ENCODE results near the gene EAF2.

The EAF2 gene

DNA sequence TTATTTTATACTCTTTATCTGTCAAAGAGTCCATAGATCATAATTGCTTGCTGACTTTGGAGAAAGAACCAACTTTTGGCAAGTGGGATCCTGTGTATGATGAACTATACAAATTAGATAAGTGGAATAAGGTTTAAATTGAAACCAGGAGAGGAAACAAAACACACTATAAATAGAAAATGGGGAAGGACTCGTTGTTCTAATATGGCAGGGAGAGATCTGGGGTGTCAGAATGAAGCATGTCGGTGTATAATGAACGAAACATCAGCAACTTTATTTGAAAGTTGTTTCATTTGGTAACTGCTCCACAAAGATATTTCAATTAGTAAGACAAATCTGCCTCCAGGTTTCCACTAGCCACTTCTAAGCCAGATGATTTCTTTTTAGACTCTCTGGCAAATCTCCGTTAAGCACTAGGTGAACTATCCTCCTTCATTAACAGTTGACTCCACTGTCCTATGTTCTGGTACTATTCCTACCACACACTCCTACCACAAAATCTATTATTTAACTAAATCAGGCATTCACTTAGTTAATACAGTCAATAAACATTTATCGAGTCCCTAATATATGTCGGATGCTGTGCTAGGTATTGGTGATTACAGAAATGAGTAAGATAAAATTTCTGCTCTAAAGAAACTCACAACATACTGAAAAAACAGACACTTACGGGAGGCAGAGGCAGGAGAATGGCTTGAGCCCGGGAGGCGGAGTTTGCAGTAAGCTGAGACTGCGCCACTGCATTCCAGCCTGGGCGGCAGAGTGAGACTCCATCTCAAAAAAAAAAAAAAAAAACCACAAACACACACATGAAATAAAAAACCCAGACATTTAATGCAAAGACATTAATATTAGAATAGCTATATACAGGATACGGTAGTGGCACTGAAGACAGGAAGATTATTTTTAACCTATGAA, 79.3 kb downstream of the EAF2 start:
- Histone ChIP-seq H3K27ac (ENCODE audit: low read length, poor library complexity, severe bottlenecking) (no peak overlapping the region), H4K91ac (ENCODE audit: low read length) (no peak overlapping the region), H3K9me3 (ENCODE audit: control insufficient read depth, low read length) (no peaks in the 10 kb centered on the region), H3K79me1 (replicated peaks; ENCODE audit: low read length, poor library complexity, severe bottlenecking) (no peaks in the 10 kb centered on the region), H3K18ac (ENCODE audit: low read depth in 1 of 2, low read length in 2 of 2) (no peak overlapping the region), H2BK5ac (ENCODE audit: low read depth, low read length, poor library complexity, severe bottlenecking) (no peak overlapping the region), H3K23ac (ENCODE audit: low read length in 2 of 2) (no peak overlapping the region), H3K4me2 (ENCODE audit: low read length, poor library complexity, severe bottlenecking) (no peak overlapping the region), H2AK5ac (ENCODE audit: low read length, severe bottlenecking) (no peak overlapping the region), H3K4me3 (ENCODE audit: insufficient read depth in 1 of 2, low read depth in 1 of 2, low read length in 2 of 2) (no peak overlapping the region), H4K8ac (ENCODE audit: low read length) (no peak overlapping the region), H3K36me3 (ENCODE audit: control insufficient read depth in 1 of 2, insufficient read depth in 2 of 2, low read depth in 1 of 2, low read length in 2 of 2) (no peaks in the 10 kb centered on the region), H3K4ac (ENCODE audit: low read depth in 1 of 2, low read length in 2 of 2) (no peak overlapping the region), H3K9ac (ENCODE audit: low read length) (no peak overlapping the region), H3K4me1 (ENCODE audit: control insufficient read depth, insufficient read depth, low read depth, low read length) (no peaks in the 10 kb centered on the region), H3K27me3 (ENCODE audit: control insufficient read depth in 1 of 2, insufficient read depth in 1 of 2, low read length in 2 of 2) (no peaks in the 10 kb centered on the region), H2BK12ac (ENCODE audit: low read length in 2 of 2) (no peak overlapping the region), H2BK120ac (ENCODE audit: low read depth, low read length) (no peak overlapping the region), H2BK15ac (ENCODE audit: low read depth, poor library complexity, severe bottlenecking) (no peak overlapping the region), H2AFZ (ENCODE audit: low read depth, low read length) (no peak overlapping the region), H3K14ac (ENCODE audit: low read length in 2 of 2) (no peak overlapping the region)
- DNase-seq: no peak
- 64% methylated on average over 8 of the region's 12 CpGs for WGBS

DNA sequence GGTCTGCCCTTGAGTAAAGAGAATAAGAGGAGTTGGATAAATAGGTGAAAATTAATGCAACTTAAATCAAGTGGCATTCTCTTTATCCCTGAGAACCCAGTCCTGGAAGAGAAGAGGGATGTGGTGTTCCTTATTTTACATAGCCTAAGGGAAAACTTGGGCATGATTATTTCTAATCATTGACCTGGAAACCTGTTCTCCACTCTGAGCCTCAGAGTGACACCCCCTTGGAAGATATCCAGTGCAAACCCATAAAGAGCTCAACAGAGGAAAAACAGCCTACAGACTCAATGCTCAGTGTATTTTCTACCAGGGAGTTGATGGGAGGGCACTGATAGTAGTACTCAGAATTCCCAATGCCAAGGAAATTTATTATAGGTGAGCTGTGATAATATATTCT, 81.2 kb downstream of the EAF2 start:
- no peak for DNase-seq
- Histone ChIP-seq H3K9me3 (ENCODE audit: control insufficient read depth, low read length) (no peaks in the 10 kb centered on the region), H3K9ac (ENCODE audit: low read length) (no peak overlapping the region), H2BK12ac (ENCODE audit: low read length in 2 of 2) (no peak overlapping the region), H2BK15ac (ENCODE audit: low read depth, poor library complexity, severe bottlenecking) (no peak overlapping the region), H3K36me3 (ENCODE audit: control insufficient read depth in 1 of 2, insufficient read depth in 2 of 2, low read depth in 1 of 2, low read length in 2 of 2) (no peaks in the 10 kb centered on the region), H3K27me3 (ENCODE audit: control insufficient read depth in 1 of 2, insufficient read depth in 1 of 2, low read length in 2 of 2) (no peaks in the 10 kb centered on the region), H3K4me3 (ENCODE audit: insufficient read depth in 1 of 2, low read depth in 1 of 2, low read length in 2 of 2) (no peak overlapping the region), H3K4me1 (ENCODE audit: control insufficient read depth, insufficient read depth, low read depth, low read length) (no peaks in the 10 kb centered on the region), H4K91ac (ENCODE audit: low read length) (no peak overlapping the region), H2BK120ac (ENCODE audit: low read depth, low read length) (no peak overlapping the region), H3K27ac (ENCODE audit: low read length, poor library complexity, severe bottlenecking) (no peak overlapping the region), H3K4ac (ENCODE audit: low read depth in 1 of 2, low read length in 2 of 2) (no peak overlapping the region), H2AFZ (ENCODE audit: low read depth, low read length) (no peak overlapping the region), H3K18ac (ENCODE audit: low read depth in 1 of 2, low read length in 2 of 2) (no peak overlapping the region), H3K14ac (ENCODE audit: low read length in 2 of 2) (no peak overlapping the region), H3K23ac (ENCODE audit: low read length in 2 of 2) (no peak overlapping the region), H2BK5ac (ENCODE audit: low read depth, low read length, poor library complexity, severe bottlenecking) (no peak overlapping the region), H4K8ac (ENCODE audit: low read length) (no peak overlapping the region), H3K79me1 (replicated peaks; ENCODE audit: low read length, poor library complexity, severe bottlenecking) (no peaks in the 10 kb centered on the region), H3K4me2 (ENCODE audit: low read length, poor library complexity, severe bottlenecking) (no peak overlapping the region), H2AK5ac (ENCODE audit: low read length, severe bottlenecking) (no peak overlapping the region)

- no peak overlapping the region for H2BK5ac ChIP-seq (ENCODE audit: low read depth, low read length, poor library complexity, severe bottlenecking)
- H2BK120ac ChIP-seq (ENCODE audit: low read depth, low read length): no peak overlapping the region
- H4K8ac ChIP-seq (ENCODE audit: low read length): no peak overlapping the region
- no peak overlapping the region for H3K4me2 ChIP-seq (ENCODE audit: low read length, poor library complexity, severe bottlenecking)
- no peak overlapping the region for H2AFZ ChIP-seq (ENCODE audit: low read depth, low read length)
- no peaks in the 10 kb centered on the region for H3K27me3 ChIP-seq (ENCODE audit: control insufficient read depth in 1 of 2, insufficient read depth in 1 of 2, low read length in 2 of 2)
- H3K4me1 ChIP-seq (ENCODE audit: control insufficient read depth, insufficient read depth, low read depth, low read length): no peaks in the 10 kb centered on the region
- 91% methylated on average over 19 of the region's 19 CpGs for WGBS
- H2BK15ac ChIP-seq (ENCODE audit: low read depth, poor library complexity, severe bottlenecking): no peak overlapping the region
- H2BK12ac ChIP-seq (ENCODE audit: low read length in 2 of 2): no peak overlapping the region
- H3K9me3 ChIP-seq (ENCODE audit: control insufficient read depth, low read length): no peaks in the 10 kb centered on the region
- H3K79me1 ChIP-seq (replicated peaks; ENCODE audit: low read length, poor library complexity, severe bottlenecking): no peaks in the 10 kb centered on the region
- no peak overlapping the region for H4K91ac ChIP-seq (ENCODE audit: low read length)
- no peak overlapping the region for H3K9ac ChIP-seq (ENCODE audit: low read length)
- H3K4ac ChIP-seq (ENCODE audit: low read depth in 1 of 2, low read length in 2 of 2): no peak overlapping the region
- H3K27ac ChIP-seq (ENCODE audit: low read length, poor library complexity, severe bottlenecking): no peak overlapping the region
- H3K23ac ChIP-seq (ENCODE audit: low read length in 2 of 2): no peak overlapping the region
- DNase-seq: no peak
- H3K4me3 ChIP-seq (ENCODE audit: insufficient read depth in 1 of 2, low read depth in 1 of 2, low read length in 2 of 2): no peak overlapping the region
- H3K36me3 ChIP-seq (ENCODE audit: control insufficient read depth in 1 of 2, insufficient read depth in 2 of 2, low read depth in 1 of 2, low read length in 2 of 2): no peaks in the 10 kb centered on the region
- no peak overlapping the region for H3K14ac ChIP-seq (ENCODE audit: low read length in 2 of 2)
- H3K18ac ChIP-seq (ENCODE audit: low read depth in 1 of 2, low read length in 2 of 2): no peak overlapping the region
- H2AK5ac ChIP-seq (ENCODE audit: low read length, severe bottlenecking): no peak overlapping the region
These were observed 83.9 kb downstream of the EAF2 start for GRCh38 chr3:121918779-121919483.

- 89% methylated on average over 3 of the region's 3 CpGs for WGBS
- Histone ChIP-seq H3K36me3 (ENCODE audit: control insufficient read depth in 1 of 2, insufficient read depth in 2 of 2, low read depth in 1 of 2, low read length in 2 of 2) (no peaks in the 10 kb centered on the region), H4K8ac (ENCODE audit: low read length) (no peak overlapping the region), H3K4me2 (ENCODE audit: low read length, poor library complexity, severe bottlenecking) (no peak overlapping the region), H3K9me3 (ENCODE audit: control insufficient read depth, low read length) (no peaks in the 10 kb centered on the region), H3K4ac (ENCODE audit: low read depth in 1 of 2, low read length in 2 of 2) (no peak overlapping the region), H3K79me1 (replicated peaks; ENCODE audit: low read length, poor library complexity, severe bottlenecking) (no peaks in the 10 kb centered on the region), H2BK120ac (ENCODE audit: low read depth, low read length) (no peak overlapping the region), H2BK12ac (ENCODE audit: low read length in 2 of 2) (no peak overlapping the region), H2BK5ac (ENCODE audit: low read depth, low read length, poor library complexity, severe bottlenecking) (no peak overlapping the region), H3K27me3 (ENCODE audit: control insufficient read depth in 1 of 2, insufficient read depth in 1 of 2, low read length in 2 of 2) (no peaks in the 10 kb centered on the region), H3K18ac (ENCODE audit: low read depth in 1 of 2, low read length in 2 of 2) (no peak overlapping the region), H2AFZ (ENCODE audit: low read depth, low read length) (no peak overlapping the region), H3K4me1 (ENCODE audit: control insufficient read depth, insufficient read depth, low read depth, low read length) (no peaks in the 10 kb centered on the region), H3K27ac (ENCODE audit: low read length, poor library complexity, severe bottlenecking) (no peak overlapping the region), H2BK15ac (ENCODE audit: low read depth, poor library complexity, severe bottlenecking) (no peak overlapping the region), H3K4me3 (ENCODE audit: insufficient read depth in 1 of 2, low read depth in 1 of 2, low read length in 2 of 2) (no peak overlapping the region), H3K9ac (ENCODE audit: low read length) (no peak overlapping the region), H2AK5ac (ENCODE audit: low read length, severe bottlenecking) (no peak overlapping the region), H3K23ac (ENCODE audit: low read length in 2 of 2) (no peak overlapping the region), H3K14ac (ENCODE audit: low read length in 2 of 2) (no peak overlapping the region), H4K91ac (ENCODE audit: low read length) (no peak overlapping the region)
- no peak for DNase-seq
These were observed 89.7 kb downstream of the EAF2 start for GRCh38 chr3:121924734-121925133.
